AG04449 (cell line): Measurements from ENCODE around the gene FGF3.

Experiments
- CTCF ChIA-PET: fragments of 350-600 bp; formaldehyde crosslinking; extraction: SDS; loops from one replicate; lab custom pipeline; 2021; ENCODE audit warnings: antibody characterized with exemption; lab: Yijun Ruan, JAX
- POLR2A ChIA-PET: fragments of 400-600, 350-600 bp; formaldehyde crosslinking; extraction: SDS; loops from one replicate; lab custom pipeline; 2020; ENCODE audit warnings: antibody characterized with exemption, inconsistent platforms; lab: Yijun Ruan, JAX
- DNase-seq: peaks from one replicate; pipeline ENCODE4 v3.0.0-alpha.2; 2010; ENCODE audit warnings: low read depth, low spot score
- H3K4me3 ChIP-seq: 2 replicates; pipeline ENCODE4 v1.5.1; 2011; ENCODE audit warnings: low read depth, mild to moderate bottlenecking, control low read depth, low read length
- TF ChIP-seq, protein P1 (sequence below): IDR thresholded peaks from one replicate; pipeline ENCODE4 v1.5.1; 2011; ENCODE audit warnings: mild to moderate bottlenecking, moderate library complexity, low read length, control low read depth, inconsistent platforms; ENCODE audit not compliant: insufficient read depth; ENCODE audit errors: missing control alignments

FGF3 gene

DNA sequence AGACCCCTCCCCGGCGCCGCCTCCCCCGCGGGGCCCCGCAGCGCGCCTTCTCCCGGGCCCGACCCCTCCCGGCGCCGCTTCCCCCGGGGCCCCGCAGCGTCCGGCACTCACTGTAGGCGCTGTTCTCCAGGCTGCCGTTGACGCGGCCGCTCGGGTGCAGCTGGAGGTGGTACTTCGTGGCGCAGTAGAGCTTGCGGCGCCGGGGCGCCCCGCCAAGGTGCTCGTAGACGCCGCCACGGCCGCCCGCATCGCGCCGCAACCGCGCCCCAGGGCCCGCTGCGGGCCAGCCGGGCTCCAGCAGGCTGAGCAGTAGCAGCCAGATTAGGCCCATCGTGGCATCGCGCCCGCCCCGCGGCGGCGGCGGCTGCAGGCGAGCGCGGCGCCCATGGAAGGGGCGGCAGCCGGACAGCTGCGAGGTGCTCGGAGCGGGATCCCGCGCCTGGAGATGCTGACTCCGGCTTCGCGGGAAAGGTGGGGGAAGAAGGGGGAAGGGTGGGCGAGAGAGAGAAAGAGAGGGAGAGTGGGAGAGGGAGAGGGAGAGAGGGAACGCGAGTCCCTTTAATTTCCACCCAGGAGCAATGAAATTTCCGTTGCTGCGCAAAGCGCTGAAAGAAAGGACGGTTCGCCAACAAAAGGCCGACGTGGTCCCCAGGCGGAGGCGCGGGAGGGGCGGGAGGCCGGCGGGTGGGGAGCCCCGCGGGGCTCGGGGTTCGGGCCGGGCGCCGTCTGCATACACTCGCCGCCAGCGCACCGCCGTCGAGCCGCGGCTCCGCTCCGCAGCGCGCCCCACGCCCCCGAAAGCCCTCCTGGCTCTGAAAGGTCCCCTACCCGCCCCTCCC lies at the start of gene FGF3:
TSS of gene FGF3 (minus strand) at position 814 of the 839 bp plus-strand sequence. CDS start at position 331, 483 bp downstream.
- POLR2A ChIA-PET: no interaction called here
- TF ChIP-seq, protein P1, sequence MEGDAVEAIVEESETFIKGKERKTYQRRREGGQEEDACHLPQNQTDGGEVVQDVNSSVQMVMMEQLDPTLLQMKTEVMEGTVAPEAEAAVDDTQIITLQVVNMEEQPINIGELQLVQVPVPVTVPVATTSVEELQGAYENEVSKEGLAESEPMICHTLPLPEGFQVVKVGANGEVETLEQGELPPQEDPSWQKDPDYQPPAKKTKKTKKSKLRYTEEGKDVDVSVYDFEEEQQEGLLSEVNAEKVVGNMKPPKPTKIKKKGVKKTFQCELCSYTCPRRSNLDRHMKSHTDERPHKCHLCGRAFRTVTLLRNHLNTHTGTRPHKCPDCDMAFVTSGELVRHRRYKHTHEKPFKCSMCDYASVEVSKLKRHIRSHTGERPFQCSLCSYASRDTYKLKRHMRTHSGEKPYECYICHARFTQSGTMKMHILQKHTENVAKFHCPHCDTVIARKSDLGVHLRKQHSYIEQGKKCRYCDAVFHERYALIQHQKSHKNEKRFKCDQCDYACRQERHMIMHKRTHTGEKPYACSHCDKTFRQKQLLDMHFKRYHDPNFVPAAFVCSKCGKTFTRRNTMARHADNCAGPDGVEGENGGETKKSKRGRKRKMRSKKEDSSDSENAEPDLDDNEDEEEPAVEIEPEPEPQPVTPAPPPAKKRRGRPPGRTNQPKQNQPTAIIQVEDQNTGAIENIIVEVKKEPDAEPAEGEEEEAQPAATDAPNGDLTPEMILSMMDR: no peak
- no peak for DNase-seq
- CTCF ChIA-PET: no interaction called here
- H3K4me3 ChIP-seq: no peak within 1 kb of the TSS

DNA sequence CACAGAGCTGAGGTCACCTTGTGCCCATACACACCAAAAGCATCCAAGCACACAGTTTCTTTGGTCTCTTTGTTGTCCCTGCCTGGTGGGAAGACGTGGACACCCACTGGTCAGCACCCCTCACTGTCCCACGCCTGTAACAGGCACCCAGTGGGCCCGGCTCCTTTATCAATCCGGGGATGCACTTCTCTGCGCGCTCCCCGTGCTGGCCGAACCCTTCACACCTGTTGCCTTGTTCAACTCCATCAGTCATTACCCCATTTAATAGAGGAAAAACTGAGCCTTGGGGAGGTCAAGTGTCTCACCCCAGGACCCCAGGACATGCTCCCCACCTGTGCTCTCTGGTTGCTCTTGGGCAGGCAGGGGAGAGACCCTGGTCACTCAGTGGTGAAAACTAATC lies 49.7 kb upstream of the FGF3 start:
- ChIA-PET POLR2A (no interaction called here), CTCF (no interaction called here)
- TF ChIP-seq, protein P1: no peak
- no peak overlapping the region for H3K4me3 ChIP-seq
- DNase-seq: no peak

DNA sequence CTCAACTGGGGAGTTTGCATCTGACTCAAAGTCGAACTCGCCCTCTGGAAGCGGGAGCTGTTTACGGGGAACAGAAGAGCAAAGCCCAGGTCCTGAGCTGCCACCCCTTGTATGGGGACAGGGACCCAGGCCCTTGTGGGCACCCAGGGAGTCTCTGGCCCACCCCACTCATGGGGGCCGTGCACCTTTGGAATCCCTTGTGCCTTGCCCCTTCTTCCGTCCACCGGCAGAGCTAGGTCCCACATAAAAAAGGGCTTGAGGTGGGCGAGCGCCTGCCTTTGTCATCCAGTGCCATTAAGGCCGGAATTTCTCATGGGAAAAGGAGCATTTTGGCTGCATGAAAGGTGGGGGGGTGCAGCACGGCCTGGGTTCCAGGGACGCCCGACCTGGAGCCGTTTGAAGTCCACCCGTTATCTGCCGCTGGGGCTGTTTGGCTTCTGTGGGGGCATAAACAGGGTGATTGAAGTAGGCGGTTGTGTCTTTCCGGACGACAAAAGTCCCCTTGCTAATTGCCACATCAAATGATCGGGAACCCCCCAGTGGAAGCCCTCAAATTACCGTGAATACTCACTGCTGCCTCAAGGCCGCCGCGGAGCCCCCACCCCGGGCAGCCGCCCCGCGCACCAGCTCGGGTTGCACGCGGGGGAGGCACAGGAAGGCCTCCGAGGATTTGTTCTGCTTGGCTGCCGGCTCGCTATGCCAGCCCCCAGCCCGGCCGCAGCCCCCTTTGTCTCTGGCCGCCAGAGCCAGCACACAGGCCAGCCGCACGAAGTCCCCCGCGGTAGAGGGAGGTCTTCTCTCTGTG lies 49.0 kb upstream of the FGF3 start:
- TF ChIP-seq, protein P1: no peak
- CTCF ChIA-PET: no interaction called here

DNA sequence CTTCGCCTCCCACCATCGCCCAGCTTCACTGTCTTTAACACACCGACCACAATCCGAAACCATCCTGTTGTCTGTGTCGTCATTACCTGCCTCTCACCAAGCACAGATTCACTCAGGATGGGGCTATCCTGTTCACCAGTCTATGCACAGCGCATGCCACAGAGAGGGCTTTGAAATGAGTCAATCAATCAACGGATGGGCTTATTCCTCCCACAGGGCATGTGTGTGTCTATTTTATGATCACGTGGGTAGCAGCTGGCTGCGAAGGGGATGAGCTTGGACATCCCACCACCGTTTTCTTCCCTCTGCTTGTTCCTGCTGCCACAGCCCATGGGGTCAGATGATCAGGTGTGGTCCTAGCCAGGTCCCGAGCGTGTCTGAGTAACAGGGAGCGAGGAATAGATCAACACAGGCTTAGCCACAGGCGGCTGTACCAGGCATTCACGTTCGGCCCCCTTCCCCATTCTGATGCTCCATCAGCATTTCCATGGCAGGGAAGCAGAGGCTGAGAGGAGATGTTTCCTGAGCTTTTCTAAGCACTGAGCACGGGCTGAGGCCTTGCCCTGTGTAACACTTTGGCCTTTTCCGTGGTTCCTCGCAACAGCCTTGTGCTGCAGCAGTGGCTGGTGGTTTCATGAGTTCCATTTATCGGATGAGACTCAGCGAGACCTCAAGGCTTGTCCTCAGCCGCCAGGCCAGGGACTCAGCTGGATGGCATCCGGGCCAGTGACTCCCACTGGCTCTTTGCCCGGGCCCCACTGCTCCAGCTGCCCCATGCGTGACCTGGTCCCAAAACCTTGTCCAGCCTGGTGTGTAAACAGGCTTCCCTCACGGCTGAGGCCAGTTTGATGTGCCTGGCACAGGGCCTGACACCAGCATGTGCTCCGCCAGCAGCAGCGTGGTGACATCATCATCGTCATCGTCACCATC lies 48.1 kb upstream of the FGF3 start:
- CTCF ChIA-PET: interaction anchor here (1.0 to 1.2 kb wide), 2 partner anchors 13 to 23 kb away, joined by 3 read pairs; no protein-coding TSS in a partner anchor
- H3K4me3 ChIP-seq: no peak overlapping the region
- TF ChIP-seq, protein P1: no peak
- no peak for DNase-seq
- POLR2A ChIA-PET: no interaction called here

More for the DNA sequence above, 49.0 kb upstream of the FGF3 start:
- DNase-seq: no peak
- no peak overlapping the region for H3K4me3 ChIP-seq
- POLR2A ChIA-PET: no interaction called here

DNA sequence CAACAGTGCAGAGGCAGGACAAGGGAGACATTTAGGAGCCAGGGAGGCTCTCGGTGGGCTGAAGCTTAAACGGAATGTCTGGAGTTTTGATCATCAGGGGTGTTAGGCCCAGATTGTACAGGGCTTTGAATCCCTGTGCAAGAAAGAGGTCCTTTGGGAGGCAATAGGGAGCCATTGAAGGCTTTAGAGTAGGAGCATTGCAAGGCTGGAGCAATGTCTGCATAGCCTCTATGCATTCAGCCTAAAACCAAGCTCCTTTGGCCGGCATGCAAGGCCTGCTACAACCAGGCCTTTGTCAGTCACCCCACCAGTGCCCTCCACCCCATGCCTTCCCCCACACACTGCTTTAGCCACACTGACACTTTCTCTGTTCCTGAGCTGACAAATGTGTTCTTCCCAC lies 47.4 kb upstream of the FGF3 start:
- POLR2A ChIA-PET: no interaction called here
- TF ChIP-seq, protein P1: no peak
- CTCF ChIA-PET: interaction anchor here (1.0 to 1.2 kb wide), 2 partner anchors 14 to 24 kb away, joined by 3 read pairs; no protein-coding TSS in a partner anchor
- no peak overlapping the region for H3K4me3 ChIP-seq
- no peak for DNase-seq
